BJ (cell line): Measurements from ENCODE around the gene CCDC86. TPM values are rescaled to one million over a fixed set of nuclear protein-coding genes. Genes with fewer than 3 reads are reported as not detected.

Experiments used
- CTCF ChIA-PET: fragments of 350-600 bp; formaldehyde crosslinking; extraction: SDS; loops from one replicate; lab custom pipeline; 2021; ENCODE audit warnings: antibody characterized with exemption, inconsistent platforms; lab: Yijun Ruan, JAX
- POLR2A ChIA-PET: fragments of 300-600 bp; sonication (Branson Sonifier 250); formaldehyde crosslinking; extraction: SDS; loops from one replicate; lab custom pipeline; 2021; ENCODE audit warnings: antibody characterized with exemption; lab: Charles Lee
- DNase-seq: peaks from one replicate; pipeline ENCODE4 v3.0.0-alpha.2; 2011; ENCODE audit warnings: low read depth
- H3K27me3 ChIP-seq: 2 replicates; pipeline ENCODE4 v1.6.0; 2011; ENCODE audit warnings: low read length; ENCODE audit not compliant: control insufficient read depth, insufficient read depth
- H3K36me3 ChIP-seq: 2 replicates; pipeline ENCODE4 v1.5.1; 2011; ENCODE audit warnings: low read length; ENCODE audit not compliant: control insufficient read depth, insufficient read depth
- H3K4me3 ChIP-seq: 2 replicates; pipeline ENCODE4 v1.5.1; 2011; ENCODE audit warnings: low read depth, mild to moderate bottlenecking, control low read depth, low read length
- CTCF ChIP-seq: IDR thresholded peaks from 2 replicates; pipeline ENCODE4 v1.5.1; 2011; ENCODE audit warnings: low read depth, mild to moderate bottlenecking, control low read depth, inconsistent platforms, low read length, moderate library complexity; ENCODE audit not compliant: insufficient read depth
- polyA plus RNA-seq: library from polyadenylated mRNA; depleted of rRNA; stranded (reverse); fragments of >200 nt; gene quantifications from 2 replicates; pipeline ENCODE4 v1.2.3, GENCODE V29; 2011

The CCDC86 gene
- polyA plus RNA-seq, 1 experiment = 21.2 TPM

- POLR2A ChIA-PET = no interaction called here
- Histone ChIP-seq H3K27me3 (no peaks in the 10 kb centered on the region), H3K4me3 (no peak overlapping the region), H3K36me3 (peaks cover 3% of the 10 kb centered on the region; the same call in 1 of the 2 replicates)
- no peak for DNase-seq
- peak; percentile 72 for TF ChIP-seq CTCF
- CTCF ChIA-PET = interaction anchor here (0.6 to 28.4 kb wide), 15 partner anchors 9 to 286 kb away, joined by 3 to 716 read pairs (median 9); partner anchors contain the start of genes CCDC86 and ZP1
These were observed 45.6 kb downstream of the CCDC86 start for GRCh38 chr11:60887556-60887955.

GRCh38 chr11:60889869-60890311 is 48.0 kb downstream of the CCDC86 start:
- ChIA-PET POLR2A (no interaction called here), CTCF (interaction anchor here (0.9 to 28.4 kb wide), 4 partner anchors 10 to 115 kb away, joined by 3 to 716 read pairs (median 30); partner anchors contain the start of gene CCDC86)
- no peak for TF ChIP-seq CTCF
- H3K27me3 ChIP-seq = no peaks in the 10 kb centered on the region
- peaks cover 6% of the 10 kb centered on the region for H3K36me3 ChIP-seq
- H3K4me3 ChIP-seq = no peak overlapping the region
- no peak for DNase-seq

GRCh38 chr11:60890696-60891095 is 48.8 kb downstream of the CCDC86 start:
- ChIA-PET POLR2A (no interaction called here), CTCF (interaction anchor here (3.8 to 28.4 kb wide), 2 partner anchors 12 to 58 kb away, joined by 26 to 716 read pairs; partner anchors contain the start of gene CCDC86)
- H3K27me3 ChIP-seq = no peaks in the 10 kb centered on the region

GRCh38 chr11:60891103-60891741 is 49.3 kb downstream of the CCDC86 start:
- no peak for TF ChIP-seq CTCF
- POLR2A ChIA-PET = no interaction called here
- CTCF ChIA-PET = interaction anchor here (1.0 to 28.4 kb wide), 4 partner anchors 9 to 116 kb away, joined by 3 to 716 read pairs (median 3); partner anchors contain the start of gene CCDC86
- H3K36me3 ChIP-seq = peaks cover 7% of the 10 kb centered on the region
- DNase-seq = no peak
- no peak overlapping the region for H3K4me3 ChIP-seq
- no peaks in the 10 kb centered on the region for H3K27me3 ChIP-seq

More at GRCh38 chr11:60890696-60891095, 48.8 kb downstream of the CCDC86 start:
- TF ChIP-seq CTCF = no peak
- no peak overlapping the region for H3K4me3 ChIP-seq
- peaks cover 6% of the 10 kb centered on the region for H3K36me3 ChIP-seq
- no peak for DNase-seq

- ChIA-PET POLR2A (no interaction called here), CTCF (interaction anchor here (1.3 to 28.4 kb wide), 5 partner anchors 8 to 120 kb away, joined by 4 to 716 read pairs (median 9); partner anchors contain the start of gene CCDC86)
- TF ChIP-seq CTCF = no peak
- H3K4me3 ChIP-seq = no peak overlapping the region
- no peaks in the 10 kb centered on the region for H3K27me3 ChIP-seq
- peaks cover 26% of the 10 kb centered on the region for H3K36me3 ChIP-seq
- no peak for DNase-seq
These were observed 53.8 kb downstream of the CCDC86 start for GRCh38 chr11:60895687-60896086.
